Karpas-422 (cell line): ENCODE results near the gene TBC1D22A. TPM values are rescaled to one million over a fixed set of nuclear protein-coding genes. Genes with fewer than 3 reads are reported as not detected.
A peak's percentile ranks its signal among the peaks of the same experiment; 100 is the strongest.

Experiments
- DNase-seq: peaks from one replicate; pipeline ENCODE4 v3.0.0-alpha.2; 2015
- H2AFZ ChIP-seq: fragments of 200-600 bp; sonication (generic); 2 replicates; pipeline ENCODE4 v1.6.1; 2014; ENCODE audit warnings: antibody characterized with exemption, low read length, mixed read lengths
- H3K27ac ChIP-seq: fragments of 200-600 bp; sonication (generic); 2 replicates; pipeline ENCODE4 v1.5.1; 2014; ENCODE audit warnings: mild to moderate bottlenecking, low read length, moderate library complexity
- H3K27me3 ChIP-seq: fragments of 200-600 bp; sonication (generic); 2 replicates; pipeline ENCODE4 v1.6.1; 2014; ENCODE audit warnings: low read length, mixed read lengths
- H3K36me3 ChIP-seq: fragments of 200-600 bp; sonication (generic); 2 replicates; pipeline ENCODE4 v1.6.1; 2014; ENCODE audit warnings: low read length, mixed read lengths; ENCODE audit not compliant: insufficient read depth
- H3K4me1 ChIP-seq: fragments of 200-600 bp; sonication (generic); 2 replicates; pipeline ENCODE4 v1.6.1; 2014; ENCODE audit warnings: mild to moderate bottlenecking, low read length, mixed read lengths
- H3K4me2 ChIP-seq: fragments of 200-600 bp; sonication (generic); 2 replicates; pipeline ENCODE4 v1.6.1; 2014; ENCODE audit warnings: low read length, low read depth, mild to moderate bottlenecking; ENCODE audit not compliant: poor library complexity, severe bottlenecking
- H3K4me3 ChIP-seq: fragments of 200-600 bp; sonication (generic); 2 replicates; pipeline ENCODE4 v1.5.1; 2014; ENCODE audit warnings: mild to moderate bottlenecking, antibody characterized with exemption, low read length, mixed read lengths
- H3K79me2 ChIP-seq: fragments of 200-600 bp; sonication (generic); 2 replicates; pipeline ENCODE4 v1.6.1; 2014; ENCODE audit warnings: mild to moderate bottlenecking, low read length, mixed read lengths
- H3K9ac ChIP-seq: fragments of 200-600 bp; sonication (generic); 2 replicates; pipeline ENCODE4 v1.6.0; 2014; ENCODE audit warnings: low read length
- H3K9me2 ChIP-seq: fragments of 200-600 bp; sonication (generic), shearing (Covaris generic); replicated peaks from 2 replicates; pipeline ENCODE4 v1.6.0; 2014; ENCODE audit warnings: mild to moderate bottlenecking, low read length, moderate library complexity; ENCODE audit not compliant: insufficient read depth
- H3K9me3 ChIP-seq: fragments of 300-700, 200-600 bp; sonication (generic); 2 replicates; pipeline ENCODE4 v1.6.1; 2014; ENCODE audit warnings: low read length, mixed read lengths
- H4K20me1 ChIP-seq: fragments of 200-600 bp; sonication (generic); 2 replicates; pipeline ENCODE4 v1.6.1; 2014; ENCODE audit warnings: mild to moderate bottlenecking, antibody characterized with exemption, low read length, low read depth; ENCODE audit not compliant: insufficient read depth
- total RNA-seq: library from RNA; depleted of rRNA; stranded (reverse); fragments of >200 nt; shearing (Covaris generic); gene quantifications from 2 replicates; pipeline ENCODE4 v1.2.3, GENCODE V29; 2014; ENCODE audit warnings: low replicate concordance

TBC1D22A gene
- total RNA-seq, 1 experiment from 2014 or later = 27.7 TPM

DNA sequence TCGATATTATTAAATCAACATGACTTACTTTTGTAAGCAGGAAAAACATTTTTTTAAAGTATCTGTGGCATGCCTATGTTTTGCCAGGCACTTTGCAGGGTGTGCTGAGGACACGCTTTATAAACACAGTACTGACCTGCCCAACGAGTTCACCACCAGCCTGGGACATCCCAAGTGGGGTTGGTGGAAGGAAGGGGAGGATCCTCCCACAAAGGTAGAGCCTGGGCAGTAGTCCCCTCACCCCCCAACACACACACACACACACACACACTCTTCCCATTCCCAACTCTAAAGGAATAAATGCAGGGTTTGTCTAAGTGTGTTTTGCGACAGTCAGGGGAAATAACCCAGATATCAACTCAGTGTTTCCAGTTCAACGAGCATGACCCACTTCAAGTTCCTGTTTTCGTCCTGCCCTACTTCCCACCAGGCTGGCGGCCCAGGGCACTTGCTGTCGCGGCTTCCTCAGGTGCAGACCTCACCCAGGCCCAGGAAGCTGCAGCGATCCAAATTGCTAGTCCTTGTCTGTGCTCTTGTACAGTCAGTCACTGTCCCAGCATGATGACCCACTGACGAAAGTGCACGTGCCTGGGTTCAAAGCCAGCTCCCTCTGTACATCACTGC, 27.5 kb upstream of the TBC1D22A start:
- Histone ChIP-seq H3K36me3 (no peaks in the 10 kb centered on the region), H3K9ac (peak overlapping the region; percentile 90), H3K27ac (peak overlapping the region; percentile 84), H2AFZ (no peak overlapping the region), H4K20me1 (peaks cover 6% of the 10 kb centered on the region; the same call in 1 of the 2 replicates), H3K4me3 (peak overlapping the region; percentile 85), H3K9me3 (no peaks in the 10 kb centered on the region), H3K4me2 (peak overlapping the region; percentile 68), H3K79me2 (peaks cover 74% of the 10 kb centered on the region), H3K4me1 (peaks cover 61% of the 10 kb centered on the region), H3K9me2 (no peaks in the 10 kb centered on the region), H3K27me3 (no peaks in the 10 kb centered on the region)
- DNase-seq = peak; percentile 90

- no peak for DNase-seq
- peaks cover 53% of the 10 kb centered on the region for H3K4me1 ChIP-seq
- peak overlapping the region; percentile 68 for H3K4me2 ChIP-seq
Observed at GRCh38 chr22:46735747-46736608, 26.5 kb upstream of the TBC1D22A start.

DNA sequence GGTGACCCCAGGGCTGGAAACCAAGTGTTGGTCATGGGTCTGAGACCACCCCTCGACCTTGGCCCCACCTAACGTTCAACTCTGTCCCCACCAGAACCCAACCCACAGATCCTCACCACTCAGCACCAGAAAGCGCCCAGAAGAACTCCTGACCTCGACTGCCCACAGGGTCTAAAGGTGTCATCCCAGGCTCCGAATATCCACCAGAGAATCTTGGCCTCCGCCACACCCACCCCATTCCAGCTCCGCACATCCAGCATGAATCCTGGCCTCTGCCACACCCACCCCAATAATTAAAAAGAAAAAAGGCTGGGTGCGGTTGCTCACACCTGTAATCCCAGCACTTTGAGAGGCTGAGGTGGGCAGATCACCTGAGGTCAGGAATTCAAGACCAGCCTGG, 25.7 kb upstream of the TBC1D22A start:
- H3K36me3 ChIP-seq = no peaks in the 10 kb centered on the region
- H4K20me1 ChIP-seq = peaks cover 6% of the 10 kb centered on the region; the same call in 1 of the 2 replicates
- H3K9ac ChIP-seq = peak overlapping the region; percentile 90
- no peaks in the 10 kb centered on the region for H3K27me3 ChIP-seq
- H3K4me2 ChIP-seq = peak overlapping the region; percentile 68
- peaks cover 53% of the 10 kb centered on the region for H3K4me1 ChIP-seq
- peak overlapping the region; percentile 85 for H3K4me3 ChIP-seq
- DNase-seq = no peak
- H3K79me2 ChIP-seq = peaks cover 56% of the 10 kb centered on the region
- no peaks in the 10 kb centered on the region for H3K9me3 ChIP-seq
- no peak overlapping the region for H2AFZ ChIP-seq
- no peaks in the 10 kb centered on the region for H3K9me2 ChIP-seq
- H3K27ac ChIP-seq = peak overlapping the region; percentile 84

More at GRCh38 chr22:46735747-46736608, 26.5 kb upstream of the TBC1D22A start:
- Histone ChIP-seq H4K20me1 (peaks cover 6% of the 10 kb centered on the region; the same call in 1 of the 2 replicates), H3K9ac (peak overlapping the region; percentile 90), H3K79me2 (peaks cover 63% of the 10 kb centered on the region), H3K4me3 (peak overlapping the region; percentile 85), H3K27me3 (no peaks in the 10 kb centered on the region), H3K27ac (peak overlapping the region; percentile 84), H3K36me3 (no peaks in the 10 kb centered on the region), H2AFZ (no peak overlapping the region), H3K9me2 (no peaks in the 10 kb centered on the region), H3K9me3 (no peaks in the 10 kb centered on the region)

GRCh38 chr22:46737105-46737975, 25.1 kb upstream of the TBC1D22A start:
- H3K27me3 ChIP-seq = no peaks in the 10 kb centered on the region
- H3K9me2 ChIP-seq = no peaks in the 10 kb centered on the region
- peaks cover 53% of the 10 kb centered on the region for H3K4me1 ChIP-seq
- peak overlapping the region; percentile 84 for H3K27ac ChIP-seq
- peak overlapping the region; percentile 85 for H3K4me3 ChIP-seq
- no peaks in the 10 kb centered on the region for H3K9me3 ChIP-seq
- H3K79me2 ChIP-seq = peaks cover 50% of the 10 kb centered on the region
- peak overlapping the region; percentile 90 for H3K9ac ChIP-seq
- H4K20me1 ChIP-seq = peaks cover 6% of the 10 kb centered on the region; the same call in 1 of the 2 replicates
- no peaks in the 10 kb centered on the region for H3K36me3 ChIP-seq
- H2AFZ ChIP-seq = peak overlapping the region; percentile 58; the same call in 1 of the 2 replicates
- peak overlapping the region; percentile 68 for H3K4me2 ChIP-seq
- peak; percentile 89 for DNase-seq

DNA sequence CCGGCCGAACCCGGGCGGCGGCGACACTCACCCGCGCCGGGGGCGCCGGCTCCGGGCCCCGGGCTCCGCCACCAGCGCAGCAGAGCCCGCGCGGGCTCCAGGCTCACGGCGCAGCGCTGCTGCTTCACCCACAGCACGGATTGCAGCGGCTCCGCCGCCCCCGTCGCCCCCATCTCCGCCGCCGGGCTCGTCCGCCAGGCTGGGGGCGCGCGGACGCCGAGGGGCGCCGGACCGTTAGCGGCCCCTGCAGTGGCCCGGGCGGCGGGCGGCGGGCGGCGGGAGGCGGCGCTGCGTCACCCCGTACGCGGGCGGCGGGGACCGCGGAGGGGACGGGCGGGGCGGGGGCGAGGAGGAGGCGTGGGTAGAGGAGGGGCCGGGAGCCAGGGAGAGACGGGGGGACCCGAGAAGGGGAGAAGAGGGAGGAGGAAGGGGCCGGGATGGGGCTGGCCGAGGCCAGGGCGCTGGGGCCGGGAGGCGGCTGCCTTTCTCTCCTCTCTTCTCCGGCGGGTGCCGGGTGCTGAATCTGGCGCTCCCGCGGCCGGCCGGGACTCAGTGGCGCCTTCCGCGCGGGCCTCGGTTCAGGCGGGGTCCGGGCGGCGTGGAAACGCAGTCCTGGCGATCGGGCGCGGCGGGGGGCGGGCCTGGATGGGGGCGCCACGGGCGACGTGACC, 24.3 kb upstream of the TBC1D22A start, which contains the start of gene CERK:
CERK (minus strand) TSS at position 277 of the 671 bp plus-strand sequence; CDS start at position 173, 104 bp downstream.
- Histone ChIP-seq H3K27ac (peak within 1 kb of the TSS; percentile 84), H3K79me2 (peaks cover 44% of the 10 kb centered on the region), H3K27me3 (no peaks in the 10 kb centered on the region), H4K20me1 (peaks cover 6% of the 10 kb centered on the region; the same call in 1 of the 2 replicates), H3K4me2 (peak within 1 kb of the TSS; percentile 92), H3K9me3 (no peaks in the 10 kb centered on the region), H3K4me3 (peak within 1 kb of the TSS; percentile 90), H3K36me3 (no peaks in the 10 kb centered on the region), H3K9ac (peak within 1 kb of the TSS; percentile 90), H3K4me1 (peaks cover 50% of the 10 kb centered on the region), H3K9me2 (no peaks in the 10 kb centered on the region), H2AFZ (peak within 1 kb of the TSS; percentile 97)
- DNase-seq = peak; percentile 89

DNA sequence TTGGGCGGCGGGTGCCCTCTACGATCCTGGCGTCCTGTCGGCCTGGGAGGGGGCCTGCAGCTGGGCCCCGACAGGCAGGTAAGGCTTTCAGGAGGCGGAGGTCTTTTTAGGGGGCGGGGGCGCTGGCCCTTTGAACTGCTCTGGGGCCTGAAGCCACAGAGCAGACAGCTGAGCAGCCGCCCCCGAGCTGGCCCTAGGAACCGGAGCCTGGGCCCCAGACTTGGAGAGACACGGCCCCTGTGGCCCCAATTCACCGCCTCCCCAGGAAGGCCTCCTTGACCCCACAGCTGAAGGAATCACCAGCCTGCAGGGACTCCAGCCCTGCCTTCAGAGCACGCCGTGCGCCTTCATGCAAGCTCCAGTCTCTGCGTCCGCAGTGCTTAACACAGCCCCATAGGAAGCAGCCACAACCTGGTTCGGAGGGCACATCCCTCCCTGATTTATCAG, 23.8 kb upstream of the TBC1D22A start:
- Histone ChIP-seq H3K36me3 (no peaks in the 10 kb centered on the region), H3K9me3 (no peaks in the 10 kb centered on the region), H3K27me3 (no peaks in the 10 kb centered on the region), H3K9ac (peak overlapping the region; percentile 90), H2AFZ (peak overlapping the region; percentile 97), H3K27ac (no peak overlapping the region), H4K20me1 (peaks cover 6% of the 10 kb centered on the region; the same call in 1 of the 2 replicates), H3K79me2 (peaks cover 39% of the 10 kb centered on the region), H3K4me2 (peak overlapping the region; percentile 92), H3K4me3 (peak overlapping the region; percentile 90), H3K4me1 (peaks cover 48% of the 10 kb centered on the region), H3K9me2 (no peaks in the 10 kb centered on the region)
- no peak for DNase-seq

DNA sequence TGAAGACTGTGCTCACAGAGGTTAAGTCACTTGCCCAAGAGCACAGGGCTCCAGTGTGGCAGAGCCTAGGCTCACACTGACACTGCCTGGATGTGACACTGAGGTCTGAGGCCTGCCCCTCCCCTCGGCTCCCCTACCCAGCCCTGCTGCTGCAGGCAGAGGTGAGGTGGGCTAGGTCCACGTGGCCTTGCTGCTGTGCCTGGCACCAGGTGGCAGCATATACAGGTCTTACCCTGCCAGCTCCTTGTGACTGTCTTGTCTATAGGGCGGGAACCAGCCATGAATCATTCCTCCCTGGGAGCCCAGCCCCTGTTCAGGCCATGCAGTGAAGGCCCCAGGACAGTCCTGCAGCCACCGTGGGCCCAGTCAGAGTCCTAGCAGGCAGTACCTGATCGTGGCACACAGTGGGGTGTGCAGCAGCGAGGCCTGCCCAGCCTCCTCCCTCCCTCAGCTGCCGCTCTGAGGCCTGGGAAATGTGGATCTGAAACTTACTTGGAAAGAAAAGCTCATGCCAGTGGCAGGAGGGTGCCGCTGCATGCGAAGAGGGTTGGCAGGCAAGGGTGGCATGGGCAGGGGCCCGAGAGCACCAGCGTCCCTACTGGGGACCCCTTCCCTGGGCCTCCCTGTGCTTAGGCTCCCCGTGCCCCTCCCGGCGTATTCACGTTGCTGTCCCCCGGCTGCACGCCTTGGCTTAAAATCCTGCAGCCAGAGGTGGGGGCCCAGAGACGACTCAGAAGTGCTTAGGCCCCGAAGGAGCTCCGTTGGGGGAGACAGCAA, 23.2 kb upstream of the TBC1D22A start:
- H2AFZ ChIP-seq = peak overlapping the region; percentile 97; the same call in 1 of the 2 replicates
- peaks cover 34% of the 10 kb centered on the region for H3K79me2 ChIP-seq
- H3K4me2 ChIP-seq = peak overlapping the region; percentile 92
- peak; percentile 76 for DNase-seq
- no peak overlapping the region for H3K27ac ChIP-seq
- H3K36me3 ChIP-seq = no peaks in the 10 kb centered on the region
- peak overlapping the region; percentile 90 for H3K9ac ChIP-seq
- H3K9me2 ChIP-seq = no peaks in the 10 kb centered on the region
- H3K27me3 ChIP-seq = no peaks in the 10 kb centered on the region
- peak overlapping the region; percentile 90 for H3K4me3 ChIP-seq
- peaks cover 42% of the 10 kb centered on the region for H3K4me1 ChIP-seq
- no peaks in the 10 kb centered on the region for H3K9me3 ChIP-seq
- H4K20me1 ChIP-seq = peaks cover 6% of the 10 kb centered on the region; the same call in 1 of the 2 replicates
